Fibroblast of the aortic adventitia (primary cell): ENCODE data around the gene SEM1. TPM values are rescaled to one million over a fixed set of nuclear protein-coding genes. Genes with fewer than 3 reads are reported as not detected.
A peak's percentile ranks its signal among the peaks of the same experiment; 100 is the strongest.

Source experiments
- DNase-seq: peaks from one replicate; pipeline ENCODE4 v3.0.0-alpha.2; 2010; ENCODE audit warnings: low read depth
- H3K4me3 ChIP-seq: 2 replicates; pipeline ENCODE4 v1.5.1; 2011; ENCODE audit warnings: low read depth, mild to moderate bottlenecking, control low read depth, low read length, moderate library complexity
- total RNA-seq: library from RNA; depleted of rRNA; stranded (reverse); fragments of >200 nt; gene quantifications from 2 replicates; pipeline ENCODE4 v1.2.3, GENCODE V29; 2012; ENCODE audit warnings: low replicate concordance
- TF ChIP-seq, protein P1 (sequence below): IDR thresholded peaks from 2 replicates; pipeline ENCODE4 v1.5.1; 2011; ENCODE audit warnings: mild to moderate bottlenecking, low read length, control low read depth, inconsistent platforms; ENCODE audit not compliant: insufficient read depth

The SEM1 gene
- total RNA-seq, 1 donor, result 37.6 TPM

- DNase-seq, result peak; percentile 57
- TF ChIP-seq, protein P1, sequence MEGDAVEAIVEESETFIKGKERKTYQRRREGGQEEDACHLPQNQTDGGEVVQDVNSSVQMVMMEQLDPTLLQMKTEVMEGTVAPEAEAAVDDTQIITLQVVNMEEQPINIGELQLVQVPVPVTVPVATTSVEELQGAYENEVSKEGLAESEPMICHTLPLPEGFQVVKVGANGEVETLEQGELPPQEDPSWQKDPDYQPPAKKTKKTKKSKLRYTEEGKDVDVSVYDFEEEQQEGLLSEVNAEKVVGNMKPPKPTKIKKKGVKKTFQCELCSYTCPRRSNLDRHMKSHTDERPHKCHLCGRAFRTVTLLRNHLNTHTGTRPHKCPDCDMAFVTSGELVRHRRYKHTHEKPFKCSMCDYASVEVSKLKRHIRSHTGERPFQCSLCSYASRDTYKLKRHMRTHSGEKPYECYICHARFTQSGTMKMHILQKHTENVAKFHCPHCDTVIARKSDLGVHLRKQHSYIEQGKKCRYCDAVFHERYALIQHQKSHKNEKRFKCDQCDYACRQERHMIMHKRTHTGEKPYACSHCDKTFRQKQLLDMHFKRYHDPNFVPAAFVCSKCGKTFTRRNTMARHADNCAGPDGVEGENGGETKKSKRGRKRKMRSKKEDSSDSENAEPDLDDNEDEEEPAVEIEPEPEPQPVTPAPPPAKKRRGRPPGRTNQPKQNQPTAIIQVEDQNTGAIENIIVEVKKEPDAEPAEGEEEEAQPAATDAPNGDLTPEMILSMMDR, result no peak
- no peak overlapping the region for H3K4me3 ChIP-seq
These were observed 11.2 kb upstream of the SEM1 start for GRCh38 chr7:96720843-96721242.

GRCh38 chr7:96719164-96719563, 9.5 kb upstream of the SEM1 start:
- TF ChIP-seq, protein P1, result no peak

DNA sequence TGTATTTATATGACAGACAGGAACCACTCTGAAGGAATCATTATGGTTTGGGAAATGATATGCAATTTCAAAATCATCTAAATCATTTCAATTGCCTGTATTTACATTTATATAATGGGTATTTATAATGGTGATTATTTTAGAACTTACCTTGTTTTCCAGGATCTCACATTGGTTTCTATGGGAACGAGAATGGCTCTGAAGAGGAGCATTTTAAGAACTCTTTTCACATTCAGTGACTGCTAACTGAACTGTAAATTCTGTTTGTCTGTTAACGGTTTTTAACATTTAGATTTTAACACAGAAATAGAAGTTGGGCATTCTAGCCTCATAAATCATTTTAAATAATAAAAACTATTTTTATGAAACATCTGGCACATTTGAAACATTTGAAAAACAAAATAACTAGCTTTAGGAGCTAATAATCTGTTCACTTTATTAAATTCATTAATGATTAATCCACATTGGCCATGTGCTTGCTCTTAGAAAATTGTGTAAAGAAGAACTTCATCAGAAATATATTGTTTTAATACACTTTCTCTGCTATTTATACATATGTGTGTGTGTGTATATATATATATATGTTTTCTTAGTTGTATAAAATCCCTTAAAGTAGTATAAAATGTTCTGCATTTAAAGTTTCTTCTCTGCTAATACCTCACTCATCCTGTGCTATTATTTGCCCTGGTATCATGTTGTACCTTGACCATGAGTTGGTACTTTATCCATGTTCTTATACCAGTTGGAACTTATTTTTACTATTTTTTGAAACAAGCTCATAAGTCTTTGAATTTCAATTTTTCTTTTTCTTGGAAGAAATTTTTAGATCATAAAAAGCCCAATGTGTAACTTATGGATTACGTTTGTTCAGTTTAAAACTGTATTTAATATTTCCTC, 8.7 kb upstream of the SEM1 start:
- H3K4me3 ChIP-seq, result no peak overlapping the region
- TF ChIP-seq, protein P1, result no peak
- no peak for DNase-seq

More at GRCh38 chr7:96719164-96719563, 9.5 kb upstream of the SEM1 start:
- no peak for DNase-seq
- H3K4me3 ChIP-seq, result no peak overlapping the region

DNA sequence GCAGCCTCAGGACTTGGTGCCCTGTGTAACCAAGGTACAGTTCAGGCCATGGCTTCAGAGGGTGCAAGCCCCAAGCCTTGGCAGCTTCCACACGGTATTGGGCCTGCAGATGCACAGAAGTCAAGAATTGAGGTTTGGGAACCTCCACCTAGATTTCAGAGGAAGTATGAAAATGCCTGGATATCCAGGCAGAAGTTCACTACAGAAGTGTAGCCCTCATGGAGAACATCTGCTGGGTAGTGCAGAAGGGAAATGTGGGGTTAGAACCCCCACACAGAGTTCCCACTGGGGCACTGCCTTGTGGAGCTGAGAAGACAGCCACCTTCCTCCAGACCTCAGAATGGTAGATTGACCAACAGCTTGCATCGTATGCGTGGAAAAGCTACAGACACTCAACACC, 3.4 kb upstream of the SEM1 start:
- TF ChIP-seq, protein P1, result no peak
- no peak for DNase-seq

DNA sequence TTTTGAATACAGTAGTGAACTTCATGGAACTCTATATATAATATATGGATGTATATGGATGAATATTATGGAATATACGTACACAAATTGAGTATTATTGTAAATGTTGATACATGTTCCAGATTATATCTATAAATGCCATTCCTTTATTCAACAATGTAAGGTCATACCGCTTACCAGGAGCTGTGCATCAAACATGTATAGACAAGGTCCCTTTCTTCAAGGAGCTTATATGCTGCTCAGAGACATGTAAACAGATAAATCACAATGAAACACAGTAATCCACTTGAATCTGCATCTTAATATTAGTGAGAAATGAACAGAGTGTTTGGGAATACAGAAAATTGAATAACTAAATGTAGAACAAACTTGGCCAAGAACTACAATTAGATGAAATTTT, 898 bp upstream of the SEM1 start:
- no peak overlapping the region for H3K4me3 ChIP-seq
- TF ChIP-seq, protein P1, result no peak
- DNase-seq, result no peak

More for the DNA sequence above, 3.4 kb upstream of the SEM1 start:
- no peak overlapping the region for H3K4me3 ChIP-seq

- TF ChIP-seq, protein P1, result no peak
- DNase-seq, result no peak
- peak overlapping the region; percentile 89 for H3K4me3 ChIP-seq
These were observed 774 bp downstream of the SEM1 start for GRCh38 chr7:96708872-96709271.
